Loucy (cell line): Measurements from ENCODE around the gene PALLD.

ENCODE experiments used
- H2AFZ ChIP-seq: fragments of 200-600 bp; sonication (generic); 2 replicates; pipeline ENCODE4 v1.6.0; 2016; ENCODE audit warnings: antibody characterized with exemption, mild to moderate bottlenecking, low read length, moderate library complexity
- H3F3A ChIP-seq: fragments of 200-600 bp; 2 replicates; pipeline ENCODE4 v1.6.0; 2016; ENCODE audit warnings: antibody characterized with exemption, low read depth, mild to moderate bottlenecking
- H3K27me3 ChIP-seq: fragments of 200-600 bp; sonication (generic); 2 replicates; pipeline ENCODE4 v1.6.1; 2014; ENCODE audit warnings: low read length, mild to moderate bottlenecking; ENCODE audit not compliant: insufficient read depth, poor library complexity, severe bottlenecking
- H3K36me3 ChIP-seq: fragments of 200-600 bp; sonication (generic); 2 replicates; pipeline ENCODE4 v1.6.1; 2016; ENCODE audit warnings: low read length; ENCODE audit not compliant: insufficient read depth
- H3K4me1 ChIP-seq: fragments of 200-600 bp; sonication (generic); 2 replicates; pipeline ENCODE4 v1.5.1; 2014; ENCODE audit warnings: low read length, mild to moderate bottlenecking; ENCODE audit not compliant: insufficient read depth, poor library complexity, severe bottlenecking
- H3K4me2 ChIP-seq: fragments of 200-600 bp; sonication (generic); 2 replicates; pipeline ENCODE4 v1.6.0; 2014; ENCODE audit warnings: antibody characterized with exemption, low read length, low read depth, mild to moderate bottlenecking; ENCODE audit not compliant: poor library complexity, severe bottlenecking
- H3K4me3 ChIP-seq: fragments of 200-600 bp; sonication (generic); 2 replicates; pipeline ENCODE4 v1.5.1; 2014; ENCODE audit warnings: low read length, mild to moderate bottlenecking, mixed read lengths; ENCODE audit not compliant: poor library complexity, severe bottlenecking
- H3K79me2 ChIP-seq: fragments of 200-600 bp; sonication (generic); 2 replicates; pipeline ENCODE4 v1.6.1; 2014; ENCODE audit warnings: low read length; ENCODE audit not compliant: insufficient read depth
- H3K9ac ChIP-seq: fragments of 200-600 bp; sonication (generic); 2 replicates; pipeline ENCODE4 v1.6.0; 2014; ENCODE audit warnings: mild to moderate bottlenecking, low read depth, low read length, moderate library complexity; ENCODE audit not compliant: poor library complexity, severe bottlenecking
- H3K9me2 ChIP-seq: fragments of 200-600 bp; sonication (generic); replicated peaks from 2 replicates; pipeline ENCODE4 v1.6.1; 2016; ENCODE audit warnings: low read depth, low read length, mixed read lengths
- H3K9me3 ChIP-seq: fragments of 200-600 bp; sonication (generic); 2 replicates; pipeline ENCODE4 v1.6.1; 2014; ENCODE audit warnings: mild to moderate bottlenecking, antibody characterized with exemption, low read length, low read depth; ENCODE audit not compliant: insufficient read depth
- H4K20me1 ChIP-seq: fragments of 200-600 bp; sonication (generic); 2 replicates; pipeline ENCODE4 v1.6.0; 2014; ENCODE audit warnings: antibody characterized with exemption, low read length, mild to moderate bottlenecking; ENCODE audit not compliant: insufficient read depth, poor library complexity, severe bottlenecking
- CTCF ChIP-seq: fragments of 200-600 bp; sonication (generic); conservative IDR thresholded peaks from 2 replicates; pipeline ENCODE4 v1.5.1; 2014; ENCODE audit warnings: mild to moderate bottlenecking, antibody characterized with exemption, low read length
- EZH2phosphoT487 ChIP-seq: fragments of 200-600 bp; IDR thresholded peaks from 2 replicates; pipeline ENCODE4 v1.6.1; 2018; ENCODE audit warnings: antibody characterized with exemption, mild to moderate bottlenecking, moderate library complexity, borderline replicate concordance

The PALLD gene

GRCh38 chr4:168566726-168567125 is 69.9 kb downstream of the PALLD start:
- Histone ChIP-seq H3K36me3 (no peaks in the 10 kb centered on the region), H3K4me1 (no peaks in the 10 kb centered on the region), H3K9me3 (no peaks in the 10 kb centered on the region), H3K9me2 (no peaks in the 10 kb centered on the region), H3K4me3 (no peak overlapping the region), H2AFZ (no peak overlapping the region), H3K27me3 (no peaks in the 10 kb centered on the region), H3K4me2 (no peak overlapping the region), H3K9ac (no peak overlapping the region), H3K79me2 (no peaks in the 10 kb centered on the region), H4K20me1 (no peaks in the 10 kb centered on the region), H3F3A (no peaks in the 10 kb centered on the region)
- no peak for TF ChIP-seq EZH2phosphoT487
- TF ChIP-seq CTCF, result no peak

- Histone ChIP-seq H3K79me2 (no peaks in the 10 kb centered on the region), H3K4me1 (no peaks in the 10 kb centered on the region), H3K9ac (no peak overlapping the region), H3K36me3 (no peaks in the 10 kb centered on the region), H3K9me2 (no peaks in the 10 kb centered on the region), H3K9me3 (no peaks in the 10 kb centered on the region), H4K20me1 (no peaks in the 10 kb centered on the region), H3F3A (no peaks in the 10 kb centered on the region), H3K27me3 (no peaks in the 10 kb centered on the region), H3K4me3 (no peak overlapping the region), H2AFZ (no peak overlapping the region), H3K4me2 (no peak overlapping the region)
- TF ChIP-seq EZH2phosphoT487, result no peak
- TF ChIP-seq CTCF, result no peak
Measured at GRCh38 chr4:168569066-168569930, 72.4 kb downstream of the PALLD start.

- Histone ChIP-seq H2AFZ (no peak overlapping the region), H3F3A (no peaks in the 10 kb centered on the region), H3K9me3 (no peaks in the 10 kb centered on the region), H3K27me3 (no peaks in the 10 kb centered on the region), H3K4me1 (no peaks in the 10 kb centered on the region), H3K9ac (no peak overlapping the region), H4K20me1 (no peaks in the 10 kb centered on the region), H3K36me3 (no peaks in the 10 kb centered on the region), H3K79me2 (no peaks in the 10 kb centered on the region), H3K9me2 (no peaks in the 10 kb centered on the region), H3K4me2 (no peak overlapping the region), H3K4me3 (no peak overlapping the region)
- no peak for TF ChIP-seq EZH2phosphoT487
- no peak for TF ChIP-seq CTCF
Measured at GRCh38 chr4:168569931-168570276, 73.1 kb downstream of the PALLD start.
